Right lobe of liver (tissue), 4 donors: ENCODE results near the gene MCTP2.

Experiments
- CTCF ChIP-seq, 4 donors: fragments of 200-600 bp in 3 of 4; fragments of 450-650 bp in 1 of 4; IDR thresholded peaks; one replicate each; pipeline versions ENCODE4 v1.5.1 to v1.8.0; 2016 to 2022; ENCODE audit warnings: antibody characterized with exemption in 4 of 4, mild to moderate bottlenecking in 2 of 4
- POLR2A ChIP-seq: fragments of 450-650 bp; IDR thresholded peaks from one replicate; pipeline ENCODE4 v1.6.1; 2017; ENCODE audit warnings: antibody characterized with exemption, mild to moderate bottlenecking
- donor health status: DM: no; HTN: no; CAD: no.
- donor health status: DM: no; HTN: no; CAD: no.
- donor health status: DM: no; HTN: yes; CAD: no.

- TF ChIP-seq CTCF (IDR thresholded peaks at IDR 0.05) (no peak), POLR2A (no peak)
Measured at GRCh38 chr15:94386351-94386750, 155.0 kb downstream of the MCTP2 start.
